ENCODE measurements around the gene IL10RA.
"Not testable (repeated sequence)": the region's sequence is repeated elsewhere in the genome, so short reads cannot be mapped to it uniquely, and the experiment has no call there.

The IL10RA gene

GRCh38 chr11:117945047-117945810 lies 41.0 kb upstream of the IL10RA start:
- TF ChIP-seq, protein P1, sequence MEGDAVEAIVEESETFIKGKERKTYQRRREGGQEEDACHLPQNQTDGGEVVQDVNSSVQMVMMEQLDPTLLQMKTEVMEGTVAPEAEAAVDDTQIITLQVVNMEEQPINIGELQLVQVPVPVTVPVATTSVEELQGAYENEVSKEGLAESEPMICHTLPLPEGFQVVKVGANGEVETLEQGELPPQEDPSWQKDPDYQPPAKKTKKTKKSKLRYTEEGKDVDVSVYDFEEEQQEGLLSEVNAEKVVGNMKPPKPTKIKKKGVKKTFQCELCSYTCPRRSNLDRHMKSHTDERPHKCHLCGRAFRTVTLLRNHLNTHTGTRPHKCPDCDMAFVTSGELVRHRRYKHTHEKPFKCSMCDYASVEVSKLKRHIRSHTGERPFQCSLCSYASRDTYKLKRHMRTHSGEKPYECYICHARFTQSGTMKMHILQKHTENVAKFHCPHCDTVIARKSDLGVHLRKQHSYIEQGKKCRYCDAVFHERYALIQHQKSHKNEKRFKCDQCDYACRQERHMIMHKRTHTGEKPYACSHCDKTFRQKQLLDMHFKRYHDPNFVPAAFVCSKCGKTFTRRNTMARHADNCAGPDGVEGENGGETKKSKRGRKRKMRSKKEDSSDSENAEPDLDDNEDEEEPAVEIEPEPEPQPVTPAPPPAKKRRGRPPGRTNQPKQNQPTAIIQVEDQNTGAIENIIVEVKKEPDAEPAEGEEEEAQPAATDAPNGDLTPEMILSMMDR (IDR thresholded peaks at IDR 0.05; ENCODE audit: low read length, missing control alignments): peak; percentile 19
- H3K4me3 ChIP-seq (replicated peaks; ENCODE audit: low read depth, low read length): no peak overlapping the region
- no peak for DNase-seq (ENCODE audit: low read depth)

DNA sequence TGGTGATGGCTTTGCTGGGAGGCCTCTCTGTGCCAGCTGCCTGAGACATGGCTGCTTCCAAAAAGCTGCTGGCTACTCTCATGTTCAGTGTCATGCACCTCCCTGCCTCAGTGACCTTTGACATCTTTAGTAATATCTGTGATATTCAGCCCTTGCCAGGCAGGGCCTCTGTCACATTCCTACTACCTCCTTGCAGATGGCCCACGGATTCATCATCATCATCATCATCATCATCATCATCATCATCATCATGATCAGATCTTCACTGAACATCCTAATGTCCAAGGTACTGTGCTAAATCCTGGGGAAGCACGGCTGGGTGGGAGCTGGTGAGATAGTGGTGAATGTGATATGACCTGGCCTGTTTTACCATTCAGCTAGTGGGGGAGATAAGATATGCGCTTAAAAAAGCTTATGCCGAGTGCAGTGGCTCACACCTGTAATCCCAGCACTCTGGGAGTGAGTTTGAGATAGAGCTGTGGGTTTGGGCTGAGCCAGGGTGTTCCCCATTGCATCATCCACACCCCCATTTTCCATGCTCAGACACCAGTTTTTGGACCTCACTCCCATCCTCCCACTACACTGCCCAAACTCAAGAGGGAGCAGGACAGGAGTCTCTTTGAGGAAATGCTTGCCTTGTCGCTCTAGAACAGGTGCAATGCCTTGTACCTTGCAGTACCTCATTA lies 39.9 kb upstream of the IL10RA start:
- no peak for DNase-seq (ENCODE audit: low read depth)
- TF ChIP-seq, protein P1 (IDR thresholded peaks at IDR 0.05; ENCODE audit: low read length, missing control alignments): no peak
- no peak overlapping the region for H3K4me3 ChIP-seq (replicated peaks; ENCODE audit: low read depth, low read length)

DNA sequence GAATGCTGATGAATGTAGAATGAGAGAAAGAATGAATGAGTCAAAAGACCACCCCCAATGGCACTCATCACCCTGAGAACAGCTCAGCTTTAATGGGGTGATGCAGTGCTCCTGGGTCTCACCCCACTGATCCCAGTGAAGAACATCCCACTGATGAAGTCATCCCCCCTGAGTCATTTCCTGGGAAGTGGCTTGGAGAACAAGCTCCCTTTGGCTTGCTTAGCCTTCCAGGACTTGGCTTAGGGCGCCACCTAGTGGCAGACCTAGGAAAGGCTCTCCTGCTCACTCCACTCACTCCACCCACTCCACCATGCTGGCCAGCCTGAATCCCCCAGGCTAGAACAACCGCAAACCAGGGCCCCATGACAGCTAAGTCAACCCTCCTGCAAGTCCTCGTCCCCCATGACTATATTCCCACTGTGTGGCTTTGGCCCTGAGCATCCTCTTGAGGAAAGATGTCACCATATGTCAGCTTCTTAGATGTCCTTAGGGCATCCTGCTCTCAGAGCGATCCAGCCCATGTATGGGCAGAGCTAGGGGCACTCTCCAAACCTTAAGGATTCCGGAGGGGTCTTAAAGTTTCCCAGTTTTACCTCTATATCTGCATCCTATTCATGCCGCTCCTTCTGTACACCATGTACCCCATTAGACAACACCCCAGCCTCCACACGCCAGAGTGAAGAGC lies 39.2 kb upstream of the IL10RA start:
- peak; percentile 93 for DNase-seq (ENCODE audit: low read depth)
- TF ChIP-seq, protein P1 (IDR thresholded peaks at IDR 0.05; ENCODE audit: low read length, missing control alignments): peak; percentile 98
- no peak overlapping the region for H3K4me3 ChIP-seq (replicated peaks; ENCODE audit: low read depth, low read length)

- DNase-seq (ENCODE audit: low read depth); H3K4me3 ChIP-seq (replicated peaks; ENCODE audit: low read depth, low read length): not testable (repeated sequence)
These were observed 38.4 kb upstream of the IL10RA start for GRCh38 chr11:117947751-117948150.

- H3K4me3 ChIP-seq (replicated peaks; ENCODE audit: low read depth, low read length); DNase-seq (ENCODE audit: low read depth): not testable (repeated sequence)
These were observed 37.7 kb upstream of the IL10RA start for GRCh38 chr11:117948466-117948865.

DNA sequence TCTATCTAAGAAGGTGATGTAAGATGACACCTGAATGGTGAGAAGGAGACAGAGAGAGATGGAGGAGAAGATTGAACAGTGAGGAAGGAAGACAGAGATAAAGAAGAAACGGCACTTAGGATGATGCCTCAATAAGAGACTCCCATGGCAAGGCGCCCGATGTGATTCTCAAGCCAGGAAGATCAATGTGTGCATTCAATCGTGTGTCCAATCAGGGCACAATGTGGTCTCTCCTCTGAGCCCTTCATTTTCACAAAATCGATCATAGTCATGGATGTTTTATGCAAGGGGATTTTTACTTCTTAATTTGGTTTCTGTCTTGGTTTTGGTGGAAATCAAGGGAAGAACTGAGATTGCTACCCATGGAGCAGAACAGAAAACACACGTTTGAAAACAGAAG lies 37.1 kb upstream of the IL10RA start:
- DNase-seq (ENCODE audit: low read depth): no peak
- H3K4me3 ChIP-seq (replicated peaks; ENCODE audit: low read depth, low read length): no peak overlapping the region
- TF ChIP-seq, protein P1 (IDR thresholded peaks at IDR 0.05; ENCODE audit: low read length, missing control alignments): no peak

DNA sequence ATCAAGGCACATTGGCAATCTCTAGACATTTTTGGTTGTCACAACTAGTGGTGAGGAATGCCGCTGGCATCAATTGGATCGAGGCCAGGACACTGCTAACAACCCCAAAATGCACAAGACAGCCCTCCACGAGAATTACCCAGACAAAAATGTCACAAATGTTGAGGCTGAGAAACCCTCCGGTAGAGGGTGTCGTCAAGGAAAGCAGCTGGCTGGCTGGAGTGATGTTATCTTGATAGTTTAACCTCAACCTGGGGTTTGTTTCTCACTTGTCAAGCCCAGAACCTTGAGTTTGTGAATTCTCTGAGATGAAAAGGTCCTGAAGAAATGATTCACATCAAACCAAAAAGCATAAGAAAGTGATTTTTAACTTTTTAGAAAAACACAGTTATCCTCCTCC lies 35.9 kb upstream of the IL10RA start:
- H3K4me3 ChIP-seq (replicated peaks; ENCODE audit: low read depth, low read length): no peak overlapping the region

More for the DNA sequence above, 35.9 kb upstream of the IL10RA start:
- TF ChIP-seq, protein P1 (IDR thresholded peaks at IDR 0.05; ENCODE audit: low read length, missing control alignments): peak; percentile 6
- no peak for DNase-seq (ENCODE audit: low read depth)

All from fibroblast of pulmonary artery (primary cell).